ENCODE data around the gene ITPKB. TPM values are rescaled to one million over a fixed set of nuclear protein-coding genes. Genes with fewer than 3 reads are reported as not detected.
"Not testable (repeated sequence)": the region's sequence is repeated elsewhere in the genome, so short reads cannot be mapped to it uniquely, and the experiment has no call there.

The ITPKB gene
- total and polyA plus RNA-seq, 9 donors, result 10.2 to 32.4 (median 23.5) TPM

DNA sequence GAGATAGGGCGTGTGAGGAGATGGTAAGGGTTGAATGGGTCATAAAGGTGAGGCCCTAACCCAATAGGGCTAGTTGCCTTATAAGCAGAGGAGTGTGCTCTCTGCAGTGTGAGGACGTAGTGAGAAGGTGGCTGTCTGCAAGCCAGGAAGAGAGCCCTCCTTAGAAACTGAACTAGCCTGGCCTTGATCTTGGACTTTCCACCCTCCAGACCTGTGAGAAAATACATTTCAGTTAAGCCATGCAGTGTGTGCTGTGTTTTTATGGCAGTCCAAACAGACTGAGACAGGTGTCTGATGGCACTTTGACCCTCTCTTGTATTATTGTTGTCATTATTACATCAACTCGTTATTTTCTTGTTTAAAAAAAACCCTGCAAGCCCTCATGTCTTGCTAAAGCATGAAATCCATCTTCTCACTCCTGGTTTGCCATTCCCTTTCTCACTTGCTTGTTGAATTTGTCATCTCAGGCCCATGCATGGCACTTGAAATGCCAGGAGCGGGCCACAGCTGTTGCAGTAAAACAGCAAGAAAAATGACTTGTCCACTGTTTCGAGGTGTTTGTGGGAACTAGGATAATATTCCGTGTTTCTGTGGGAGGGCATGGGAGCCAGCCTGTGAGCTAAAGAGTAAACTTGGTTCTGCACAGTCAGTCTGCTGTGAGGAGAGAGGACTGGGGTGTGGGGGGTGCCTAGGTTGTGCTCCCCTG lies 111.9 kb downstream of the ITPKB start:
- no peaks in the 10 kb centered on the region for H3K27me3 ChIP-seq (ENCODE audit: control insufficient read depth, insufficient read depth, low read length)
- peaks cover 33% of the 10 kb centered on the region for H3K4me1 ChIP-seq (ENCODE audit: control insufficient read depth, insufficient read depth, low read length)
- peaks cover 6% of the 10 kb centered on the region for H3K9me3 ChIP-seq (replicated peaks; ENCODE audit: control insufficient read depth, low read depth, low read length)
- WGBS (ENCODE audit: insufficient coverage), result 86% methylated on average over 4 of the region's 6 CpGs
- no peak overlapping the region for H3K4me3 ChIP-seq (ENCODE audit: low read length)
- H3K36me3 ChIP-seq (ENCODE audit: control insufficient read depth, insufficient read depth, low read length), result peaks cover 2% of the 10 kb centered on the region
- DNase-seq, result no peak
- peak overlapping the region; percentile 32 for H3K27ac ChIP-seq (ENCODE audit: low read length)

DNA sequence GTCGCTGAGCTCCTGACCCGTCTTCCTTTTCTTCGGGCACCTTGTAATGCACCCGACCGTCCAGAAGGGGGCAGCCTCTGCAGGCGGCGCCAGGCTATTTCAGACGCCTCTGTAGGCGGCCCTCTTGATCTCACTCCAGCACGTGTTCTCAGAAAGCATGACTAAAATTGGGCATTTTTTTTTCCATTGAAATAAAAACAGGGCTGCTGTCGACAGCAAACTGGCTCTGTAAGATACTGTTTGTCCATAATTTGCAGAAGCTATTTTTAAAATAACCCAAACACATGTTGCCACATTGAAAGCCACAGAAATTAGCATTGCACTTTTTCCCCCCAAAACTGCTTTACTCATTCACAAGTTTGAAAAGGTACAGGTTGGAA lies 112.5 kb downstream of the ITPKB start:
- Histone ChIP-seq H3K27me3 (ENCODE audit: control insufficient read depth, insufficient read depth, low read length) (no peaks in the 10 kb centered on the region), H3K27ac (ENCODE audit: low read length) (no peak overlapping the region), H3K4me1 (ENCODE audit: control insufficient read depth, insufficient read depth, low read length) (peaks cover 29% of the 10 kb centered on the region), H3K36me3 (ENCODE audit: control insufficient read depth, insufficient read depth, low read length) (no peaks in the 10 kb centered on the region), H3K4me3 (ENCODE audit: low read length) (no peak overlapping the region), H3K9me3 (replicated peaks; ENCODE audit: control insufficient read depth, low read depth, low read length) (peaks cover 7% of the 10 kb centered on the region)
- WGBS (ENCODE audit: insufficient coverage), result 3% methylated on average over 10 of the region's 11 CpGs
- DNase-seq, result peak; percentile 82

DNA sequence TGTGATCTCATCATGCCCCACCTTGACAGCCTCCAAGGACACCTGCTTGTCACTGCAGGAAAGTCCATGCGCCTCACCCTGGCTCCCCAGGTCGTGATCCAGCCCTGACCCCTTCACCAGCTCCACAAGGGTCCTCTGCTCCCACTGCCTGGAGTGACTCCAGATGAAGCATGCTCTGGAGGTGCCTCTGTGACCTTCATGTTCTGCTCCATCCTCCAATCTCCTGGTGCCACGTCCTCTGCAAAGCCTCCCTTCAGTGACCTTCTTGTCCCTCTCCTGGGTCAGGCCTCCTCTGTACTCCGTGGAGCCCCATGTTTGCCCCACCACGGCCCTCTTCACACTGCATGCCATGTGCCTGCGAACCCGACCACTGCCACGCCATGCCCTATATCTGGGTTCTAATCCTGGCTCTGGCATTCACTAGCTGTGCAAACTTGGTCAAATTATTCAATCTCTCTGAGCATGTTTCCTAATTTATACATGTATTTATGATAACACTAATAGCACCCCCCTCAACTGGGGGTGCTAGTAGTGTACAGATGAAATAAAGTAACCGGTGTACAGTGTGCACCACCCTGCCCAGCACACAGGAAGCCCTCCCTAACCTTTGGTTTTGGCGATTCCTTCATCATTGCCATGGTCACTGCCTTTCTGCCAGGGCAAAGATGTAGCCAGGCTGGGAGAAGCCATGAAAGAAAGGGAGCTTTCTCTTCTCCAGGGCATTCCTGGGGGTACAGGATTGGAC lies 113.1 kb downstream of the ITPKB start:
- H3K27me3 ChIP-seq (ENCODE audit: control insufficient read depth, insufficient read depth, low read length), result no peaks in the 10 kb centered on the region
- 72% methylated on average over 7 of the region's 10 CpGs for WGBS (ENCODE audit: insufficient coverage)
- no peak for DNase-seq
- no peak overlapping the region for H3K4me3 ChIP-seq (ENCODE audit: low read length)
- H3K36me3 ChIP-seq (ENCODE audit: control insufficient read depth, insufficient read depth, low read length), result no peaks in the 10 kb centered on the region
- no peak overlapping the region for H3K27ac ChIP-seq (ENCODE audit: low read length)
- H3K9me3 ChIP-seq (replicated peaks; ENCODE audit: control insufficient read depth, low read depth, low read length), result peaks cover 9% of the 10 kb centered on the region
- peaks cover 24% of the 10 kb centered on the region for H3K4me1 ChIP-seq (ENCODE audit: control insufficient read depth, insufficient read depth, low read length)

DNA sequence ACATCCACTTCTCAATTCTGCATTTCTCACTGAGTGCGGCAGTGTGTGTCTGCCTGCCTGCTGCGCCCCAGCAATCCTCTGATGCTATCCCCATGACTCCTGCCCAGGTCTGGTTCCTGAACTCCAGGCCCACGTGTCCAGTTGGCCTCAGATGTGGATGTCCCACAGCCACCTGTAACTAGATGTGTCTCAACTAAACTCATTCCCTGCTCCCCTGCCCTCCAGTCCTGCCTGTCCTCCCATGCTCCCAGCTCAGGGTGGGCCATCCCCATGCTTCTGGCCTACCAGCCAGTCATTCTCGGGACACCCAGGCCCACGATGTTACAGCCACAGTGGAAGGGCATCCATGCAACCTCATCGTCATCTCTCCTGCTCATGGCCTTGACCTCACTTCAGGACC lies 113.8 kb downstream of the ITPKB start:
- Histone ChIP-seq H3K36me3 (ENCODE audit: control insufficient read depth, insufficient read depth, low read length) (no peaks in the 10 kb centered on the region), H3K4me3 (ENCODE audit: low read length) (no peak overlapping the region), H3K4me1 (ENCODE audit: control insufficient read depth, insufficient read depth, low read length) (peaks cover 22% of the 10 kb centered on the region), H3K9me3 (replicated peaks; ENCODE audit: control insufficient read depth, low read depth, low read length) (peaks cover 9% of the 10 kb centered on the region), H3K27ac (ENCODE audit: low read length) (no peak overlapping the region), H3K27me3 (ENCODE audit: control insufficient read depth, insufficient read depth, low read length) (no peaks in the 10 kb centered on the region)
- 87% methylated on average over 6 of the region's 6 CpGs for WGBS (ENCODE audit: insufficient coverage)
- DNase-seq, result no peak

DNA sequence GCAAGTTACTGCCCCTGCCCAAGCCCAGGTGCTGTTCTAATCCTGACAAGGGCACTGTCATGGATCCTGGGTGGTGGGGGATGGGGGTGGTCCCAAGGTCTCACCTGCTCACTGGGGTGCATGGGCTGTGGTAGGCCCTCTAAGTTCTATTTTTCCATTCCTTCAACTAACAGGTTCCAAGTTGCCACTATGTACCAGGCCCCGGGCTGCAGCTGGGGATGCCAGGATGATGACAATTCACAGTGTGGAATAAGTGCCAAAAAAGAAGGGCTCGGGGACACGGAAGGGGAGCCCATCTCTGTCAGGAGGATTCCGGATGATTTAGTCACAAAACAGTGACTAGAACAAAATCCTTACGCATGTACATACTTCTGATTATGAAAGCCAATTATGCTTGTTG lies 114.6 kb downstream of the ITPKB start:
- no peaks in the 10 kb centered on the region for H3K27me3 ChIP-seq (ENCODE audit: control insufficient read depth, insufficient read depth, low read length)
- H3K4me3 ChIP-seq (ENCODE audit: low read length), result no peak overlapping the region
- peaks cover 9% of the 10 kb centered on the region for H3K9me3 ChIP-seq (replicated peaks; ENCODE audit: control insufficient read depth, low read depth, low read length)
- WGBS (ENCODE audit: insufficient coverage), result no CpG with 5 or more reads among the region's 5 CpGs
- H3K27ac ChIP-seq (ENCODE audit: low read length), result no peak overlapping the region
- no peak for DNase-seq
- H3K36me3 ChIP-seq (ENCODE audit: control insufficient read depth, insufficient read depth, low read length), result no peaks in the 10 kb centered on the region
- peaks cover 22% of the 10 kb centered on the region for H3K4me1 ChIP-seq (ENCODE audit: control insufficient read depth, insufficient read depth, low read length)

DNA sequence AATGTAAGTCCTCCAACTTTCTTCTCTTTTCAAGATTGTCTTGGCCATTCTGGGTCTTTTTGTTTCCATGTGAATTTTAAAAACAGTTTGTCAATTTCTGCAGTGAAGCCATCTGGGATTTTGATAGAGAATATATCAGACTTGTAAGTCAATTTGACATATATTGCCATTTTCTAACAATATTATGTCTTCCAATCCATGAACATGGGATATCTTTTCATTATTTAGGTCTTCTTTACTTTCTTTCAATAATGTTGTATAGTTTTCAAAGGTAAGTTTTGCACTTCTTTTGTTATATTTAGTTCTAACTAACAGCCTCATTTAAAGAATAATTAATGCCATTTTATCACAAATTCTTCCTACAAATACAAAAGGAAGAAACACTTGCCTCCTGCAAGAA lies 117.1 kb downstream of the ITPKB start:
- no peak overlapping the region for H3K4me3 ChIP-seq (ENCODE audit: low read length)
- peaks cover 4% of the 10 kb centered on the region for H3K4me1 ChIP-seq (ENCODE audit: control insufficient read depth, insufficient read depth, low read length)
- no peak for DNase-seq
- peaks cover 9% of the 10 kb centered on the region for H3K9me3 ChIP-seq (replicated peaks; ENCODE audit: control insufficient read depth, low read depth, low read length)
- no peaks in the 10 kb centered on the region for H3K27me3 ChIP-seq (ENCODE audit: control insufficient read depth, insufficient read depth, low read length)
- H3K27ac ChIP-seq (ENCODE audit: low read length), result no peak overlapping the region
- H3K36me3 ChIP-seq (ENCODE audit: control insufficient read depth, insufficient read depth, low read length), result no peaks in the 10 kb centered on the region

DNA sequence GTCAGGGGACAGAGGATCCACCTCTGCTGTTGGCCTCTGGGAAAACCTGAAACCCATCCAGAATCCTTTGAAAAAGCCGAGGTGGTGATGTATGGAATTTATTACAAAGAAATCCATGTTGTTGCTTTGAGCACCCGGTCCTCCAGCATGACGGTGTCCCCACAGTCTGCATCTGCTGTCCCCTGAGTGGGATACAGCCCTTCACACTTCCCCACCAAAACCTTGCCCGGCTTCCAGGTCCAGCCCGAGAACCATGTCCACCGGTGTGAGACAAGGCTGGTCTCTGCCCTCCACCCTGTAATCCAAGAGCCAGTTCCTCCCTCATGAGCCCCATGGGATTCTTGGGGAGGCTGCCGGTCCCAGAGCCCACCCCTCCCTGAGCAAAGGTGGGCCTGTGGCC lies 120.1 kb downstream of the ITPKB start:
- WGBS (ENCODE audit: insufficient coverage), result 89% methylated on average over 3 of the region's 7 CpGs
- Histone ChIP-seq H3K27ac (ENCODE audit: low read length) (no peak overlapping the region), H3K9me3 (replicated peaks; ENCODE audit: control insufficient read depth, low read depth, low read length) (peaks cover 9% of the 10 kb centered on the region), H3K4me3 (ENCODE audit: low read length) (no peak overlapping the region), H3K27me3 (ENCODE audit: control insufficient read depth, insufficient read depth, low read length) (no peaks in the 10 kb centered on the region), H3K4me1 (ENCODE audit: control insufficient read depth, insufficient read depth, low read length) (no peaks in the 10 kb centered on the region), H3K36me3 (ENCODE audit: control insufficient read depth, insufficient read depth, low read length) (no peaks in the 10 kb centered on the region)
- DNase-seq, result no peak

DNA sequence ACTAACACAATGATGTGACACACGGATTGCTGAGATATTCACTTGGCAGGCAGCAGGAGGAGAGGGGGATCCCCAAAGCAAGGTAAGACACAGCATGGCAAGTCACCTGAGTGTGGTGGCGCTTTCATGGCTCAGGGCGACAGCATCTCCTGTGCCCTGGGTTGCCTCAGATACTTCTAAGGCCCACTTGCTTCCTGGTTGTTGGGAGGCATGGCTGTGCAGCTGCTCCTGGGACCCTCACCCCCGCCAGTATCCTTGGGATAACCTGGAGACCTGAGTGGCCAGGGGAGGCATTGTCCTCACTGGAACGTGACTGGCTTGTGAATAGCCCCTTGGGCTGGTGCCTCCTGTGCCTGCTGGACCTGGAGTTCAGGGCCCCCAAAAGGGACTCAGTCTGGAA lies 120.7 kb downstream of the ITPKB start:
- Histone ChIP-seq H3K36me3 (ENCODE audit: control insufficient read depth, insufficient read depth, low read length) (no peaks in the 10 kb centered on the region), H3K4me1 (ENCODE audit: control insufficient read depth, insufficient read depth, low read length) (no peaks in the 10 kb centered on the region), H3K9me3 (replicated peaks; ENCODE audit: control insufficient read depth, low read depth, low read length) (peaks cover 9% of the 10 kb centered on the region), H3K4me3 (ENCODE audit: low read length) (no peak overlapping the region), H3K27ac (ENCODE audit: low read length) (no peak overlapping the region), H3K27me3 (ENCODE audit: control insufficient read depth, insufficient read depth, low read length) (no peaks in the 10 kb centered on the region)
- DNase-seq, result no peak
- 79% methylated on average over 2 of the region's 5 CpGs for WGBS (ENCODE audit: insufficient coverage)

DNA sequence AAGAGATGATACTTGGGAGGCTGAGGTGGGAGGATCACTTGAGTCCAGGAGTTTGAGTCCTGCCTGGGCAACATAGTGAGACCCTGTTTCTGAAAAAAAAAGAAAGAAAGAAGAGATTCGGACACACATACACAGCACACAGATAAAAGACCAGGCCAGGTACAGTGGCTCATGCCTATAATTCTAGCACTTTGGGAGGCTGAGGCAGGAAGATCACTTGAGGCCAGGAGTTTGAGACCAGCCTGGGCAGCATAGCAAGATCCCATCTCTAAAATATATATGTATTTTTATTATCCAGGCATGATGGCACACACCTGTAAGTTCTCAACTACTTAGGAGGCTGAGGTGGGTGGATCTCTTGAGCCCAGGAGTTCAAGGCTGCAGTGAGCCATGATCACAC lies 121.4 kb downstream of the ITPKB start:
- WGBS (ENCODE audit: insufficient coverage), result no CpG with 5 or more reads among the region's 1 CpG

DNA sequence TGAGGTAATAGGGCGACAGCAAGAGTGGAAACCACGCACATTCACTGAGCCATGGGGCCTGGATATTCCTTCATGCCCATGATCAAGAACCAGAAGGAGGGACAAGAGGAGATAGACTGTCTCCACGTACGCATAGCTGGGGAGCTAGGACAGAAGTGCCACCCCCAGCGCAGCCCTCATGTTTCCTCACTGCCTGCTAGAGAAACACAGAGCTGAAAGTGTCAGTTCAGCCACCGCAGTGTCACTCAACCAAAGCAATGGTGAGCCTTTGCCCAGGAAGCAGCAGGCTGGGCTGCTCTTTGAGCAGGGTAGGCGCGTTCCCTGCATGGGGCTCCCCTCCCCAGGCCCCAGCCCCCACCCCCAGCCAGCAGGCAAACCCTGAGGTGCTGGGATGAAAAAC lies 122.0 kb downstream of the ITPKB start:
- DNase-seq, result no peak
- H3K9me3 ChIP-seq (replicated peaks; ENCODE audit: control insufficient read depth, low read depth, low read length), result peaks cover 2% of the 10 kb centered on the region
- H3K27ac ChIP-seq (ENCODE audit: low read length), result no peak overlapping the region
- no peaks in the 10 kb centered on the region for H3K27me3 ChIP-seq (ENCODE audit: control insufficient read depth, insufficient read depth, low read length)
- WGBS (ENCODE audit: insufficient coverage), result 81% methylated on average over 6 of the region's 8 CpGs
- H3K4me3 ChIP-seq (ENCODE audit: low read length), result no peak overlapping the region
- no peaks in the 10 kb centered on the region for H3K4me1 ChIP-seq (ENCODE audit: control insufficient read depth, insufficient read depth, low read length)
- H3K36me3 ChIP-seq (ENCODE audit: control insufficient read depth, insufficient read depth, low read length), result no peaks in the 10 kb centered on the region

More for the DNA sequence above, 121.4 kb downstream of the ITPKB start:
- H3K36me3 ChIP-seq (ENCODE audit: control insufficient read depth, insufficient read depth, low read length); H3K4me3 ChIP-seq (ENCODE audit: low read length); H3K27me3 ChIP-seq (ENCODE audit: control insufficient read depth, insufficient read depth, low read length); H3K9me3 ChIP-seq (replicated peaks; ENCODE audit: control insufficient read depth, low read depth, low read length); H3K4me1 ChIP-seq (ENCODE audit: control insufficient read depth, insufficient read depth, low read length); DNase-seq; H3K27ac ChIP-seq (ENCODE audit: low read length): not testable (repeated sequence)
